Measurements from ENCODE around the gene TBCK. TPM values are rescaled to one million over a fixed set of nuclear protein-coding genes. Genes with fewer than 3 reads are reported as not detected.

TBCK gene
- total RNA-seq, 1 donor from 2014 or later: 12.0 TPM

DNA sequence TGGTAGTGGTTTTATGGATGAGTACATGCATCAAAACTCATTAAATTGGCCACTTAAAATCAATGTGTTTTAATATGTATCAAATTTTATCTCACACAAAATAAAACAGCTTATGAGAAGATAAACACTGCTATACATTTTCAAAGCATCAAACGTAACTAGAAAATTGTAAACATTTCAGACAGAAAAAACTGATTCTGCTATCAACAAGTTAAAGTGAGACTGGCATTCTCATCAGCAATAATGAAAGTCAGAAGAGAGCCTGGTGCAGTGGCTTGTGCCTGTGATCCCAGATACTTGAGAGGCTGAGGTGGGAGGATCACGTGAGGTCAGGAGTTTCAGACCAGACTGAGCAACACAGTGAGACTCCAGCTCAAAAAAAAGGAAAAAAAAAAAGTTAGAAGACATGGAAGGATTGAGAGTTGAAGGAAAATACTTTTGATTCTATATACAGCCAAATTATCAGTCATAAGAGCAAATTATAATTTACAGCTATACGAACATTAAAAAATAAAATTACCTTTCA lies 2.9 kb downstream of the TBCK start:
- DNase-seq (ENCODE audit: low read depth): no peak
- no peak overlapping the region for H3K4me3 ChIP-seq (ENCODE audit: low read depth, low read length)
- TF ChIP-seq, protein P1, sequence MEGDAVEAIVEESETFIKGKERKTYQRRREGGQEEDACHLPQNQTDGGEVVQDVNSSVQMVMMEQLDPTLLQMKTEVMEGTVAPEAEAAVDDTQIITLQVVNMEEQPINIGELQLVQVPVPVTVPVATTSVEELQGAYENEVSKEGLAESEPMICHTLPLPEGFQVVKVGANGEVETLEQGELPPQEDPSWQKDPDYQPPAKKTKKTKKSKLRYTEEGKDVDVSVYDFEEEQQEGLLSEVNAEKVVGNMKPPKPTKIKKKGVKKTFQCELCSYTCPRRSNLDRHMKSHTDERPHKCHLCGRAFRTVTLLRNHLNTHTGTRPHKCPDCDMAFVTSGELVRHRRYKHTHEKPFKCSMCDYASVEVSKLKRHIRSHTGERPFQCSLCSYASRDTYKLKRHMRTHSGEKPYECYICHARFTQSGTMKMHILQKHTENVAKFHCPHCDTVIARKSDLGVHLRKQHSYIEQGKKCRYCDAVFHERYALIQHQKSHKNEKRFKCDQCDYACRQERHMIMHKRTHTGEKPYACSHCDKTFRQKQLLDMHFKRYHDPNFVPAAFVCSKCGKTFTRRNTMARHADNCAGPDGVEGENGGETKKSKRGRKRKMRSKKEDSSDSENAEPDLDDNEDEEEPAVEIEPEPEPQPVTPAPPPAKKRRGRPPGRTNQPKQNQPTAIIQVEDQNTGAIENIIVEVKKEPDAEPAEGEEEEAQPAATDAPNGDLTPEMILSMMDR (IDR thresholded peaks at IDR 0.05; ENCODE audit: insufficient read depth, low read length, poor library complexity, severe bottlenecking): no peak
- H3K36me3 ChIP-seq (ENCODE audit: control insufficient read depth, insufficient read depth, low read length): no peaks in the 10 kb centered on the region
- no peaks in the 10 kb centered on the region for H3K27me3 ChIP-seq (ENCODE audit: control insufficient read depth, insufficient read depth, low read length)

DNA sequence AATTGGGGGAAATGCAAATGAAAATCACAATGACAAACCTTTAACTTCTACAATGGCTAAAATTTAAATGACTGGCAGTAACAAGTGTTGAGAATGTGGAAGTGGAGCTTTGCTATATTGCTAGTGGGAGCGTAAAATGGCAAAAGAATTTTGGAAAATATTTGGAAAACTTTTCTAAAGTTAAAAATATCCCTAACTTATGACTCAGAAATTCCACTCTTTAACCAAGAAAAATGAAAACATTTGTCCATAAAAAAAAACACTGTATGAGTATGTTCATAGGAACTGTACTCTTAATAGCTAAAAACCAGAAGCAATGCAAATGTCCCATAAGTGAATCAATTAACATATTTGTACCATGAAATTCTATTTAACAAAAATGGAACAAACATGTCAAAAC lies 3.6 kb downstream of the TBCK start:
- Histone ChIP-seq H3K36me3 (ENCODE audit: control insufficient read depth, insufficient read depth, low read length) (no peaks in the 10 kb centered on the region), H3K4me3 (ENCODE audit: low read depth, low read length) (no peak overlapping the region), H3K27me3 (ENCODE audit: control insufficient read depth, insufficient read depth, low read length) (no peaks in the 10 kb centered on the region)
- DNase-seq (ENCODE audit: low read depth): no peak
- TF ChIP-seq, protein P1 (IDR thresholded peaks at IDR 0.05; ENCODE audit: insufficient read depth, low read length, poor library complexity, severe bottlenecking): no peak

DNA sequence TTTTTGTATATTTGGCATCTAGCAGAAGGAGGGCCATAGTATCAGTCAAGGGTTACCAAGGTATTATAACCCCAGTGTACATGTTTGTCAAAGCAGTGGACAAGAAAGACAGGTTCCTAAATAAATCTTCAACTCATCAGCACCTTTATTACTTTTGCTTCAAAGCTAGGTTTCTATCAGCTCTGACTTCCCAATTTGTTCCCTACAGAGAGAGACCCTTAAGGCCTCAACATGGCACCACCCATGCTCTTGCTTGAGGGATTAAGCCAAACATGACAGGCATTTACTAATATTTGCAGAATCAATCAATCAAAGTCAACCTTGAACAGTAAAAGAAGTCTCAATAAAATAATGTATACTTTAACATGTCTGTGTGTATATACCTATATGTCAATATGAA lies 9.4 kb downstream of the TBCK start:
- Histone ChIP-seq H3K27me3 (ENCODE audit: control insufficient read depth, insufficient read depth, low read length) (no peaks in the 10 kb centered on the region), H3K36me3 (ENCODE audit: control insufficient read depth, insufficient read depth, low read length) (no peaks in the 10 kb centered on the region), H3K4me3 (ENCODE audit: low read depth, low read length) (no peak overlapping the region)
- no peak for DNase-seq (ENCODE audit: low read depth)
- TF ChIP-seq, protein P1 (IDR thresholded peaks at IDR 0.05; ENCODE audit: insufficient read depth, low read length, poor library complexity, severe bottlenecking): no peak

DNA sequence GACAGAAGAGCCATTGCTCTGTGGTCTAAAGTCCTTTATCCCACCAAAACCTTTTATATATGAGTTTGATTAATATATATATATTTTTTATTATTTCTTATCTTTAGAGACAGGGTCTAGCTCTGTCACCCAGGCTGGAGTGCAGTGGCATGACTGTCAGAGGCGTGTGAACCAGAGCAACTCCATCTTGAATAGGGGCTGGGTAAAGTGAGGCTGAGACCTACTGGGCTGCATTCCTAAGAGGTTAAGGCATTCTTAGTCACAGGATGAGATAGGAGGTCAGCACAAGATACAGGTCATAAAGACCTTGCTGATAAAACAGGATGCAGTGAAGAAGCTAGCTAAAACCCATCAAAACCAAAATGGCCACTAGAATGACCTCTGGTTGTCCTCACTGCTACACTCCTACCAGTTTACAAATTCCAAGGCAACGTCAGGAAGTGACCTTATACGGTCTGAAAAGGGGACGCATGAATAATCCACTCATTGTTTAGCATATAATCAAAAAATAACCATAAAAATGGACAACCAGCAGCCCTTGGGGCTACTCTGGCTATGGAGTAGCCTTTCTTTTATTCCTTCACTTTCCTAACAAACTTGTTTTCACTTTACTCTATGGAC lies 10.5 kb downstream of the TBCK start:
- Histone ChIP-seq H3K27me3 (ENCODE audit: control insufficient read depth, insufficient read depth, low read length) (no peaks in the 10 kb centered on the region), H3K36me3 (ENCODE audit: control insufficient read depth, insufficient read depth, low read length) (no peaks in the 10 kb centered on the region), H3K4me3 (ENCODE audit: low read depth, low read length) (no peak overlapping the region)
- DNase-seq (ENCODE audit: low read depth): no peak
- TF ChIP-seq, protein P1 (IDR thresholded peaks at IDR 0.05; ENCODE audit: insufficient read depth, low read length, poor library complexity, severe bottlenecking): no peak

DNA sequence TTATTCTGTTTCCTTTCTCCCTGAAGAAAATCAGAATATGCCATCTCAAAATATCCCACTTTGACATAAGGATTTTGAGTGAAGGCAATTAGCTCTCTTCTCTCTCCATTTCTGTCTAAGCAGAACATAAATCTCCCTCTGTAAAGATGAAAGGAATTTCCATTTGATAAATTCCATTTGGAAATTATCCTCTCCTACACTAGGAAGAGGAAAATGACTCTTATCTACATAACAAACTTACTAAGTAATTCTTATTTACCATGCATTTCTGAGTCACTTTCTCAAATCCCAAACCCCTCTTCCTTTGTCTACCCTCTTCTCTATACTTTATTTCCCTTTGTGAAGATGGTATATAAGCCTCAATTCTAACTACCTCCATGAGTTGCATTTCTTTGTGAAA lies 11.4 kb downstream of the TBCK start:
- no peak for DNase-seq (ENCODE audit: low read depth)
- TF ChIP-seq, protein P1 (IDR thresholded peaks at IDR 0.05; ENCODE audit: insufficient read depth, low read length, poor library complexity, severe bottlenecking): no peak
- Histone ChIP-seq H3K27me3 (ENCODE audit: control insufficient read depth, insufficient read depth, low read length) (no peaks in the 10 kb centered on the region), H3K36me3 (ENCODE audit: control insufficient read depth, insufficient read depth, low read length) (no peaks in the 10 kb centered on the region), H3K4me3 (ENCODE audit: low read depth, low read length) (no peak overlapping the region)

Measured in kidney epithelial cell (primary cell).